Measurements from ENCODE around the gene MAST3. TPM values are rescaled to one million over a fixed set of nuclear protein-coding genes. Genes with fewer than 3 reads are reported as not detected.

MAST3 gene
- total RNA-seq, 1 experiment from 2014 or later, result 11.5 TPM

DNA sequence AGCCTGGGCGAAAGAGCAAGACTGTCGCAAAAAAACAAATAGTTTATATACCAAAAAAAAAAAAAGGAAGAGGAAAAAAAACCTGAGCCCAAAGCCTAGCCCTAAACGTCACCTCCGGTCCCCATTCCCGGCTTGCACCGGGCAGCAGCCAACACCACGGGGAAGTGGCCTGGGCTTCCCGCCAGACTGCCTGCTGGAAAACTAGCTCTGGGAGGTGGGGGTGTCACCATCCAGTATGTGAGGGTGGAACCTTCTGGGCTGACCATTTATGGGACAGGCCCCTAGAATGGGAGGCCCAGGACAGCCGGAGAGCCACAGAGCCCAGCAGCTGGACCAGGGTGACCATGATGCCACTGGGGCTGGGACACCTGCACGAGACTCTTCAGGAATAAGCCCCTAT, 48.2 kb upstream of the MAST3 start (continued):
- TF ChIP-seq, protein P1, sequence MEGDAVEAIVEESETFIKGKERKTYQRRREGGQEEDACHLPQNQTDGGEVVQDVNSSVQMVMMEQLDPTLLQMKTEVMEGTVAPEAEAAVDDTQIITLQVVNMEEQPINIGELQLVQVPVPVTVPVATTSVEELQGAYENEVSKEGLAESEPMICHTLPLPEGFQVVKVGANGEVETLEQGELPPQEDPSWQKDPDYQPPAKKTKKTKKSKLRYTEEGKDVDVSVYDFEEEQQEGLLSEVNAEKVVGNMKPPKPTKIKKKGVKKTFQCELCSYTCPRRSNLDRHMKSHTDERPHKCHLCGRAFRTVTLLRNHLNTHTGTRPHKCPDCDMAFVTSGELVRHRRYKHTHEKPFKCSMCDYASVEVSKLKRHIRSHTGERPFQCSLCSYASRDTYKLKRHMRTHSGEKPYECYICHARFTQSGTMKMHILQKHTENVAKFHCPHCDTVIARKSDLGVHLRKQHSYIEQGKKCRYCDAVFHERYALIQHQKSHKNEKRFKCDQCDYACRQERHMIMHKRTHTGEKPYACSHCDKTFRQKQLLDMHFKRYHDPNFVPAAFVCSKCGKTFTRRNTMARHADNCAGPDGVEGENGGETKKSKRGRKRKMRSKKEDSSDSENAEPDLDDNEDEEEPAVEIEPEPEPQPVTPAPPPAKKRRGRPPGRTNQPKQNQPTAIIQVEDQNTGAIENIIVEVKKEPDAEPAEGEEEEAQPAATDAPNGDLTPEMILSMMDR (IDR thresholded peaks at IDR 0.05), result no peak
- no peak for TF ChIP-seq ZNF263 (CRISPR knock-in tag; IDR thresholded peaks at IDR 0.05; ENCODE audit: low read depth)
- TF ChIP-seq, protein P2, sequence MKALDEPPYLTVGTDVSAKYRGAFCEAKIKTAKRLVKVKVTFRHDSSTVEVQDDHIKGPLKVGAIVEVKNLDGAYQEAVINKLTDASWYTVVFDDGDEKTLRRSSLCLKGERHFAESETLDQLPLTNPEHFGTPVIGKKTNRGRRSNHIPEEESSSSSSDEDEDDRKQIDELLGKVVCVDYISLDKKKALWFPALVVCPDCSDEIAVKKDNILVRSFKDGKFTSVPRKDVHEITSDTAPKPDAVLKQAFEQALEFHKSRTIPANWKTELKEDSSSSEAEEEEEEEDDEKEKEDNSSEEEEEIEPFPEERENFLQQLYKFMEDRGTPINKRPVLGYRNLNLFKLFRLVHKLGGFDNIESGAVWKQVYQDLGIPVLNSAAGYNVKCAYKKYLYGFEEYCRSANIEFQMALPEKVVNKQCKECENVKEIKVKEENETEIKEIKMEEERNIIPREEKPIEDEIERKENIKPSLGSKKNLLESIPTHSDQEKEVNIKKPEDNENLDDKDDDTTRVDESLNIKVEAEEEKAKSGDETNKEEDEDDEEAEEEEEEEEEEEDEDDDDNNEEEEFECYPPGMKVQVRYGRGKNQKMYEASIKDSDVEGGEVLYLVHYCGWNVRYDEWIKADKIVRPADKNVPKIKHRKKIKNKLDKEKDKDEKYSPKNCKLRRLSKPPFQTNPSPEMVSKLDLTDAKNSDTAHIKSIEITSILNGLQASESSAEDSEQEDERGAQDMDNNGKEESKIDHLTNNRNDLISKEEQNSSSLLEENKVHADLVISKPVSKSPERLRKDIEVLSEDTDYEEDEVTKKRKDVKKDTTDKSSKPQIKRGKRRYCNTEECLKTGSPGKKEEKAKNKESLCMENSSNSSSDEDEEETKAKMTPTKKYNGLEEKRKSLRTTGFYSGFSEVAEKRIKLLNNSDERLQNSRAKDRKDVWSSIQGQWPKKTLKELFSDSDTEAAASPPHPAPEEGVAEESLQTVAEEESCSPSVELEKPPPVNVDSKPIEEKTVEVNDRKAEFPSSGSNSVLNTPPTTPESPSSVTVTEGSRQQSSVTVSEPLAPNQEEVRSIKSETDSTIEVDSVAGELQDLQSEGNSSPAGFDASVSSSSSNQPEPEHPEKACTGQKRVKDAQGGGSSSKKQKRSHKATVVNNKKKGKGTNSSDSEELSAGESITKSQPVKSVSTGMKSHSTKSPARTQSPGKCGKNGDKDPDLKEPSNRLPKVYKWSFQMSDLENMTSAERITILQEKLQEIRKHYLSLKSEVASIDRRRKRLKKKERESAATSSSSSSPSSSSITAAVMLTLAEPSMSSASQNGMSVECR (CRISPR knock-in tag; IDR thresholded peaks at IDR 0.05; ENCODE audit: borderline replicate concordance), result no peak
- TF ChIP-seq, protein P3, sequence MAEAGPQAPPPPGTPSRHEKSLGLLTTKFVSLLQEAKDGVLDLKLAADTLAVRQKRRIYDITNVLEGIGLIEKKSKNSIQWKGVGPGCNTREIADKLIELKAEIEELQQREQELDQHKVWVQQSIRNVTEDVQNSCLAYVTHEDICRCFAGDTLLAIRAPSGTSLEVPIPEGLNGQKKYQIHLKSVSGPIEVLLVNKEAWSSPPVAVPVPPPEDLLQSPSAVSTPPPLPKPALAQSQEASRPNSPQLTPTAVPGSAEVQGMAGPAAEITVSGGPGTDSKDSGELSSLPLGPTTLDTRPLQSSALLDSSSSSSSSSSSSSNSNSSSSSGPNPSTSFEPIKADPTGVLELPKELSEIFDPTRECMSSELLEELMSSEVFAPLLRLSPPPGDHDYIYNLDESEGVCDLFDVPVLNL (CRISPR knock-in tag; IDR thresholded peaks at IDR 0.05; ENCODE audit: borderline replicate concordance, low read depth), result no peak
- TF ChIP-seq ELF4 (CRISPR knock-in tag; IDR thresholded peaks at IDR 0.05; ENCODE audit: low read depth), result no peak
- TF ChIP-seq, protein P4, sequence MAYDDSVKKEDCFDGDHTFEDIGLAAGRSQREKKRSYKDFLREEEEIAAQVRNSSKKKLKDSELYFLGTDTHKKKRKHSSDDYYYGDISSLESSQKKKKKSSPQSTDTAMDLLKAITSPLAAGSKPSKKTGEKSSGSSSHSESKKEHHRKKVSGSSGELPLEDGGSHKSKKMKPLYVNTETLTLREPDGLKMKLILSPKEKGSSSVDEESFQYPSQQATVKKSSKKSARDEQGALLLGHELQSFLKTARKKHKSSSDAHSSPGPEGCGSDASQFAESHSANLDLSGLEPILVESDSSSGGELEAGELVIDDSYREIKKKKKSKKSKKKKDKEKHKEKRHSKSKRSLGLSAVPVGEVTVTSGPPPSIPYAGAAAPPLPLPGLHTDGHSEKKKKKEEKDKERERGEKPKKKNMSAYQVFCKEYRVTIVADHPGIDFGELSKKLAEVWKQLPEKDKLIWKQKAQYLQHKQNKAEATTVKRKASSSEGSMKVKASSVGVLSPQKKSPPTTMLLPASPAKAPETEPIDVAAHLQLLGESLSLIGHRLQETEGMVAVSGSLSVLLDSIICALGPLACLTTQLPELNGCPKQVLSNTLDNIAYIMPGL (CRISPR knock-in tag; IDR thresholded peaks at IDR 0.05), result no peak
- TF ChIP-seq PRRX2 (CRISPR knock-in tag; IDR thresholded peaks at IDR 0.05), result no peak

DNA sequence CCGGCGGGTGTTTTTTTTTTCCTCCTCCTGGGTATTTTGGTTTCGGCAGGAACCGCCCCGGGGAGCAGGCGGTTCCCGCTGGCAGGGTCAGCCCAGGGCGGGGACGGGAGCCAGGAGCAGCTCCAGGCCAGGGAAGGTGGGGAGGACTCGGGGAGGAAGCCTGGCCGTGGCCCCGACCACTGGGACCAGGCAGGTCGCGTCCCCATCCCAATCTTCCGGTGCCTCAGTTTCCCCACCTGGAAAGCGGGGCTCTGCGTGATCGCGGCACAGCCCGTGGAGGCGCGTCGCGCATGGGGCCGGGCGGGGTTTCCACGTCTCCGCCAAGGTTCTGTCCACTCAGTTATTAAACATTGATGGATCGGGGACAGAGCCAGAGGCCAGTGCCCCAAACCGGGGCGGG, 45.7 kb upstream of the MAST3 start:
- Mint-ChIP-seq H3K4me3 (no peak overlapping the region), H3K4me1 (peaks cover 2% of the 10 kb centered on the region; the same call in 1 of the 2 replicates), H3K9me3 (no peaks in the 10 kb centered on the region), H3K27me3 (ENCODE audit: low read depth) (peaks cover 4% of the 10 kb centered on the region; the same call in 1 of the 2 replicates), H3K27ac (no peak overlapping the region), H3K36me3 (no peaks in the 10 kb centered on the region)
- ChIA-PET POLR2A (no interaction called here), CTCF (interaction anchor here (0.6 to 1.4 kb wide), 3 partner anchors 9 to 61 kb away, joined by 3 to 5 read pairs (median 3); partner anchors contain the start of gene ARRDC2)
- DNase-seq (ENCODE audit: low spot score) (no peak), ATAC-seq (no peak)
- TF ChIP-seq KAT7 (CRISPR knock-in tag; IDR thresholded peaks at IDR 0.05; ENCODE audit: borderline replicate concordance) (no peak), NR3C1 (CRISPR knock-in tag; conservative IDR thresholded peaks at IDR 0.05; ENCODE audit: low read depth) (no peak), ZNF317 (CRISPR knock-in tag; IDR thresholded peaks at IDR 0.05; ENCODE audit: borderline replicate concordance, low read depth) (no peak), TP53 (CRISPR knock-in tag; IDR thresholded peaks at IDR 0.05) (no peak), ETV6 (CRISPR knock-in tag; IDR thresholded peaks at IDR 0.05) (no peak), TCF7 (CRISPR knock-in tag; IDR thresholded peaks at IDR 0.05; ENCODE audit: low read depth) (no peak), ZNF263 (CRISPR knock-in tag; IDR thresholded peaks at IDR 0.05; ENCODE audit: low read depth) (no peak), TEAD4 (CRISPR knock-in tag; IDR thresholded peaks at IDR 0.05) (no peak), NR1H2 (CRISPR knock-in tag; IDR thresholded peaks at IDR 0.05) (no peak)
- TF ChIP-seq, protein P4 (CRISPR knock-in tag; IDR thresholded peaks at IDR 0.05), result no peak
- TF ChIP-seq, protein P5, sequence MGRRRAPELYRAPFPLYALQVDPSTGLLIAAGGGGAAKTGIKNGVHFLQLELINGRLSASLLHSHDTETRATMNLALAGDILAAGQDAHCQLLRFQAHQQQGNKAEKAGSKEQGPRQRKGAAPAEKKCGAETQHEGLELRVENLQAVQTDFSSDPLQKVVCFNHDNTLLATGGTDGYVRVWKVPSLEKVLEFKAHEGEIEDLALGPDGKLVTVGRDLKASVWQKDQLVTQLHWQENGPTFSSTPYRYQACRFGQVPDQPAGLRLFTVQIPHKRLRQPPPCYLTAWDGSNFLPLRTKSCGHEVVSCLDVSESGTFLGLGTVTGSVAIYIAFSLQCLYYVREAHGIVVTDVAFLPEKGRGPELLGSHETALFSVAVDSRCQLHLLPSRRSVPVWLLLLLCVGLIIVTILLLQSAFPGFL (CRISPR knock-in tag; IDR thresholded peaks at IDR 0.05; ENCODE audit: borderline replicate concordance), result no peak
- TF ChIP-seq, protein P6, sequence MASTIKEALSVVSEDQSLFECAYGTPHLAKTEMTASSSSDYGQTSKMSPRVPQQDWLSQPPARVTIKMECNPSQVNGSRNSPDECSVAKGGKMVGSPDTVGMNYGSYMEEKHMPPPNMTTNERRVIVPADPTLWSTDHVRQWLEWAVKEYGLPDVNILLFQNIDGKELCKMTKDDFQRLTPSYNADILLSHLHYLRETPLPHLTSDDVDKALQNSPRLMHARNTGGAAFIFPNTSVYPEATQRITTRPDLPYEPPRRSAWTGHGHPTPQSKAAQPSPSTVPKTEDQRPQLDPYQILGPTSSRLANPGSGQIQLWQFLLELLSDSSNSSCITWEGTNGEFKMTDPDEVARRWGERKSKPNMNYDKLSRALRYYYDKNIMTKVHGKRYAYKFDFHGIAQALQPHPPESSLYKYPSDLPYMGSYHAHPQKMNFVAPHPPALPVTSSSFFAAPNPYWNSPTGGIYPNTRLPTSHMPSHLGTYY (CRISPR knock-in tag; IDR thresholded peaks at IDR 0.05), result no peak
- TF ChIP-seq, protein P1 (IDR thresholded peaks at IDR 0.05), result no peak
- TF ChIP-seq, protein P7, sequence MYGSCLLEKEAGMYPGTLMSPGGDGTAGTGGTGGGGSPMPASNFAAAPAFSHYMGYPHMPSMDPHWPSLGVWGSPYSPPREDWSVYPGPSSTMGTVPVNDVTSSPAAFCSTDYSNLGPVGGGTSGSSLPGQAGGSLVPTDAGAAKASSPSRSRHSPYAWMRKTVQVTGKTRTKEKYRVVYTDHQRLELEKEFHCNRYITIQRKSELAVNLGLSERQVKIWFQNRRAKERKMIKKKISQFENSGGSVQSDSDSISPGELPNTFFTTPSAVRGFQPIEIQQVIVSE (CRISPR knock-in tag; IDR thresholded peaks at IDR 0.05; ENCODE audit: borderline replicate concordance), result no peak

All from WTC11 (cell line).